NCI-H1694 (cell line): ENCODE data around the gene NCAM2.

Experiments
- DNase-seq: peaks from one replicate; lab custom pipeline; 2025; lab: John Stamatoyannopoulos, UW

NCAM2 gene

GRCh38 chr21:21216047-21216446 lies 217.8 kb downstream of the NCAM2 start:
- DNase-seq = no peak

- no peak for DNase-seq
Measured at GRCh38 chr21:21226472-21226871, 228.3 kb downstream of the NCAM2 start.

GRCh38 chr21:21230672-21231071 lies 232.5 kb downstream of the NCAM2 start:
- DNase-seq = no peak

GRCh38 chr21:21231913-21232312 lies 233.7 kb downstream of the NCAM2 start:
- DNase-seq = no peak

GRCh38 chr21:21232320-21232719 lies 234.1 kb downstream of the NCAM2 start:
- DNase-seq = peak; percentile 50

GRCh38 chr21:21233051-21233450 lies 234.8 kb downstream of the NCAM2 start:
- DNase-seq = no peak

- no peak for DNase-seq
Measured at GRCh38 chr21:21236996-21237395, 238.8 kb downstream of the NCAM2 start.

GRCh38 chr21:21238629-21239400 lies 240.6 kb downstream of the NCAM2 start:
- no peak for DNase-seq

GRCh38 chr21:21241391-21241790 lies 243.2 kb downstream of the NCAM2 start:
- no peak for DNase-seq

GRCh38 chr21:21246007-21246406 lies 247.8 kb downstream of the NCAM2 start:
- no peak for DNase-seq

GRCh38 chr21:21247424-21247823 lies 249.2 kb downstream of the NCAM2 start:
- DNase-seq = no peak

- no peak for DNase-seq
Measured at GRCh38 chr21:21262048-21262447, 263.8 kb downstream of the NCAM2 start.

GRCh38 chr21:21268061-21268471 lies 269.9 kb downstream of the NCAM2 start:
- DNase-seq = no peak

- no peak for DNase-seq
Measured at GRCh38 chr21:21268885-21269284, 270.7 kb downstream of the NCAM2 start.

- DNase-seq = no peak
Measured at GRCh38 chr21:21279193-21279901, 281.1 kb downstream of the NCAM2 start.

GRCh38 chr21:21283810-21284209 lies 285.6 kb downstream of the NCAM2 start:
- no peak for DNase-seq

- no peak for DNase-seq
Measured at GRCh38 chr21:21286170-21286798, 288.1 kb downstream of the NCAM2 start.

- no peak for DNase-seq
Measured at GRCh38 chr21:21290751-21291150, 292.5 kb downstream of the NCAM2 start.

GRCh38 chr21:21291883-21292569 lies 293.8 kb downstream of the NCAM2 start:
- no peak for DNase-seq

- no peak for DNase-seq
Measured at GRCh38 chr21:21295303-21295702, 297.1 kb downstream of the NCAM2 start.

- DNase-seq = no peak
Measured at GRCh38 chr21:21297211-21297610, 299.0 kb downstream of the NCAM2 start.

GRCh38 chr21:21301013-21301412 lies 302.8 kb downstream of the NCAM2 start:
- no peak for DNase-seq
